ENCODE measurements around the gene CPNE8. TPM values are rescaled to one million over a fixed set of nuclear protein-coding genes. Genes with fewer than 3 reads are reported as not detected.

The CPNE8 gene
- total RNA-seq, 1 experiment from 2014 or later: not detected

DNA sequence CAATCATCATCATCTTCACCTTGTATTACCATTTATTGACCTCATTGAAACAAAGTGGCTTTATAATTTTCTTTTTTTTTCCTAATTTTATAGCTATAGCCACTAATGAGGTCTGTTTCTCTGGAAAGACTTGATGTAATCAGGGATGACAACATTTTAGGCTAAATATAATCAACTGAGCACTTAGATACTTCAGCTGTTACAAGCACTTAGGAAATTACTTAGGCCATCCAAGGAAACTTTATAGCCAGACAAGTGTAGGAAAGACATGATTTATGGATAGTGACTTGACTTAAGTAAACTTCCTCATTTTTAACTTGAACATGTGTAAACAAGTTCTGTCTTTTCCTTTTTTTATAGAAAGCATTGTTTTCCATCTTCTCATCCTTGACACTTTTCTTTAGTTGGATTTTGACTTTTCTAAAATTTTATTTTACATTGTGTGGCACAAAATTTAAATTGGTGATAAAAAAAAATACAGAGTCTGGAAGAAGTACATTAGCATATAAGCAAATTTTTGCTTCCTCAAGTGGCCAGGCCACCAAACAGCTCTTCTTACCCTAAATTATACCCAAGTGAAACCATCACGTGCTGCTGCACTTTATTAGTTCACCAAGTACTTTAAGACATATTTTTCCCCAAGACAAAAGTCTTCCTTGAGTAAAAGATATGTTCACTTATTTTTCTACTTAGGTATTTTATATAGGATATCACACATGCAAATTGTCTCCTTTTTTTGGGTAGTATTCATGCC is 15.1 kb downstream of the CPNE8 start:
- Histone ChIP-seq H4K20me1 (ENCODE audit: insufficient read depth, low read depth, low read length) (no peaks in the 10 kb centered on the region), H3K4me1 (ENCODE audit: low read length) (no peaks in the 10 kb centered on the region), H3K79me2 (ENCODE audit: low read length) (no peaks in the 10 kb centered on the region), H3K4me2 (ENCODE audit: low read depth, low read length, poor library complexity, severe bottlenecking) (no peak overlapping the region), H3K36me3 (ENCODE audit: insufficient read depth, low read length) (no peaks in the 10 kb centered on the region), H3K9me2 (replicated peaks; ENCODE audit: insufficient read depth, low read length) (no peaks in the 10 kb centered on the region; the same call in 1 of the 2 replicates), H3K27me3 (ENCODE audit: low read length) (no peaks in the 10 kb centered on the region), H2AFZ (ENCODE audit: low read length) (no peak overlapping the region), H3K4me3 (ENCODE audit: low read length) (no peak overlapping the region), H3K27ac (ENCODE audit: low read length) (no peak overlapping the region), H3K9me3 (ENCODE audit: low read length) (peaks cover 14% of the 10 kb centered on the region; the same call in 1 of the 2 replicates), H3K9ac (ENCODE audit: low read length) (no peak overlapping the region)
- no peak for DNase-seq

DNA sequence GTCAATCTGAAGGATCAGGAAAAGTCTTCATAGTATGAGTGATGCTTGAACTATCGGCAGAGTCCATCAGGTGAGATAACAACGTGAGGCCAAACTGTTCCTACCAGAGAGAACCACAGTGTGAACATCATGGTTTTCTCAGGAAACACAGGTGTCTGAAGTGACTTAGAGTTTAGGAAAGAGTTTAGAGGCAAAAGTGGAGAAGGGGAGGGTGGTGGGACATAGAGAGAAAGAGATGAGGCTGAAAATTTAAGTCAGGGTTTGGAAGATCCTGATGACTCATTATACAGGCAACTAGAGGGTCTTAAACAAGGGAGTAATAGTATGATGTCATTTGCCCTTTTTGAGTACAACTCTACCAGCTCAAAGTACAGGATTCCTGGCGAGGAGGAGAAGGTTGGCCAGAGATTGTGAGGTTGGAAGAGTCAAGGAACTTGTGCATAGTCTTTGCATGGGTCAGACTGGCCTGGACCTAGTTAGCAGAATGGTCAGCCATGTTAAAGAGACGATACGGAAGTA is 16.0 kb downstream of the CPNE8 start:
- Histone ChIP-seq H3K9me3 (ENCODE audit: low read length) (peaks cover 14% of the 10 kb centered on the region; the same call in 1 of the 2 replicates), H3K9me2 (replicated peaks; ENCODE audit: insufficient read depth, low read length) (no peaks in the 10 kb centered on the region; the same call in 1 of the 2 replicates), H3K9ac (ENCODE audit: low read length) (no peak overlapping the region), H3K79me2 (ENCODE audit: low read length) (no peaks in the 10 kb centered on the region), H2AFZ (ENCODE audit: low read length) (no peak overlapping the region), H4K20me1 (ENCODE audit: insufficient read depth, low read depth, low read length) (no peaks in the 10 kb centered on the region), H3K27ac (ENCODE audit: low read length) (no peak overlapping the region), H3K4me3 (ENCODE audit: low read length) (no peak overlapping the region), H3K27me3 (ENCODE audit: low read length) (no peaks in the 10 kb centered on the region), H3K36me3 (ENCODE audit: insufficient read depth, low read length) (no peaks in the 10 kb centered on the region), H3K4me1 (ENCODE audit: low read length) (no peaks in the 10 kb centered on the region), H3K4me2 (ENCODE audit: low read depth, low read length, poor library complexity, severe bottlenecking) (no peak overlapping the region)
- no peak for DNase-seq

- Histone ChIP-seq H3K27me3 (ENCODE audit: low read length) (no peaks in the 10 kb centered on the region), H3K4me2 (ENCODE audit: low read depth, low read length, poor library complexity, severe bottlenecking) (no peak overlapping the region), H3K9me2 (replicated peaks; ENCODE audit: insufficient read depth, low read length) (no peaks in the 10 kb centered on the region; the same call in 1 of the 2 replicates), H3K27ac (ENCODE audit: low read length) (no peak overlapping the region), H4K20me1 (ENCODE audit: insufficient read depth, low read depth, low read length) (no peaks in the 10 kb centered on the region), H3K36me3 (ENCODE audit: insufficient read depth, low read length) (no peaks in the 10 kb centered on the region), H2AFZ (ENCODE audit: low read length) (no peak overlapping the region), H3K4me3 (ENCODE audit: low read length) (no peak overlapping the region), H3K4me1 (ENCODE audit: low read length) (no peaks in the 10 kb centered on the region), H3K9ac (ENCODE audit: low read length) (no peak overlapping the region), H3K9me3 (ENCODE audit: low read length) (peaks cover 14% of the 10 kb centered on the region; the same call in 1 of the 2 replicates), H3K79me2 (ENCODE audit: low read length) (no peaks in the 10 kb centered on the region)
- DNase-seq: no peak
These were observed 17.6 kb downstream of the CPNE8 start for GRCh38 chr12:38887770-38888169.

DNA sequence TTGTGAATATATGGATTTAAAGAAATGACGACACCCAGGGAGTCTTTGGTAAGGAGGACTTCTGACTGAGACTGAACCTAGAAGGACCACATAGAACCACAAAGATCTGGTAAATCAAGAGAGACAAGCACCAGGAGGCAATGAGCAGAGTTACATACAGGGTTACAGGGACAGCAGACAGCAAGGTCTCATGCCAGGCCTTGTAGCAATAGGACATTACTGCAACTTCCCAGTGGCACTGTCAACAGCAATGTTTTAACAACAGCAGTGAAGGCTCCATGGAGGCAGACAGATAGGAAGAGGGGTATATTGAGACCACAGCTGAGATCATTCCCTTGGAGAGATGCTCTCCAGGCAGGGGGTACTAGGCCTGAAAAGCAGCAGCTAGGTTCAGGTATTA is 18.5 kb downstream of the CPNE8 start:
- H3K79me2 ChIP-seq (ENCODE audit: low read length): no peaks in the 10 kb centered on the region
- no peaks in the 10 kb centered on the region for H3K9me2 ChIP-seq (replicated peaks; ENCODE audit: insufficient read depth, low read length)
- no peak overlapping the region for H2AFZ ChIP-seq (ENCODE audit: low read length)
- no peaks in the 10 kb centered on the region for H3K27me3 ChIP-seq (ENCODE audit: low read length)
- H4K20me1 ChIP-seq (ENCODE audit: insufficient read depth, low read depth, low read length): no peaks in the 10 kb centered on the region
- no peak overlapping the region for H3K4me2 ChIP-seq (ENCODE audit: low read depth, low read length, poor library complexity, severe bottlenecking)
- H3K4me1 ChIP-seq (ENCODE audit: low read length): no peaks in the 10 kb centered on the region
- no peak overlapping the region for H3K27ac ChIP-seq (ENCODE audit: low read length)
- H3K4me3 ChIP-seq (ENCODE audit: low read length): no peak overlapping the region
- H3K36me3 ChIP-seq (ENCODE audit: insufficient read depth, low read length): no peaks in the 10 kb centered on the region
- no peak overlapping the region for H3K9ac ChIP-seq (ENCODE audit: low read length)
- no peak for DNase-seq
- peaks cover 14% of the 10 kb centered on the region; the same call in 1 of the 2 replicates for H3K9me3 ChIP-seq (ENCODE audit: low read length)

DNA sequence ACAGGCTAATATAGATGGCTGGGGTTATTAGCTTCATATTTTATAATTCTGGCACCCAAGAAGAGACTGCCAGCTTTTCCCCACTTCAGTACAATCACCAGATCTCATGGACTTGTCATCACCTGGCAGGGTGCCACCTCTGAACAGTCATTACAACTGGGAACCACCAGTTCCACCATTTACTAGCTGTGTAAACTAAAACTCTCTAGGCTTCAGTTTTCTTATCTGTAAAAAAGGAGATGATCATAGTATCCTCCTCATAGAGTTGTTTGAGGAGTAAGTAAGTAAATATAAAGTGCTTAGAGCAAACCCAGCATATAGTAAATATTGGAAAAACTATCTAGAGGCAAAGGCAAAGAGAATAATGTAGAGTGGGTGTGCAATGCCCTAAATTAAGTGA is 19.3 kb downstream of the CPNE8 start:
- H3K36me3 ChIP-seq (ENCODE audit: insufficient read depth, low read length): no peaks in the 10 kb centered on the region
- no peak overlapping the region for H3K4me3 ChIP-seq (ENCODE audit: low read length)
- no peaks in the 10 kb centered on the region for H4K20me1 ChIP-seq (ENCODE audit: insufficient read depth, low read depth, low read length)
- no peaks in the 10 kb centered on the region for H3K27me3 ChIP-seq (ENCODE audit: low read length)
- H3K27ac ChIP-seq (ENCODE audit: low read length): no peak overlapping the region
- H2AFZ ChIP-seq (ENCODE audit: low read length): no peak overlapping the region
- H3K4me2 ChIP-seq (ENCODE audit: low read depth, low read length, poor library complexity, severe bottlenecking): no peak overlapping the region
- H3K9me3 ChIP-seq (ENCODE audit: low read length): peaks cover 14% of the 10 kb centered on the region; the same call in 1 of the 2 replicates
- no peaks in the 10 kb centered on the region for H3K79me2 ChIP-seq (ENCODE audit: low read length)
- H3K9me2 ChIP-seq (replicated peaks; ENCODE audit: insufficient read depth, low read length): no peaks in the 10 kb centered on the region
- H3K9ac ChIP-seq (ENCODE audit: low read length): no peak overlapping the region
- DNase-seq: no peak
- H3K4me1 ChIP-seq (ENCODE audit: low read length): no peaks in the 10 kb centered on the region

GRCh38 chr12:38884666-38885065 is 20.7 kb downstream of the CPNE8 start:
- Histone ChIP-seq H3K9ac (ENCODE audit: low read length) (no peak overlapping the region), H3K27ac (ENCODE audit: low read length) (no peak overlapping the region), H4K20me1 (ENCODE audit: insufficient read depth, low read depth, low read length) (no peaks in the 10 kb centered on the region), H3K4me2 (ENCODE audit: low read depth, low read length, poor library complexity, severe bottlenecking) (no peak overlapping the region), H3K27me3 (ENCODE audit: low read length) (no peaks in the 10 kb centered on the region), H2AFZ (ENCODE audit: low read length) (no peak overlapping the region), H3K79me2 (ENCODE audit: low read length) (no peaks in the 10 kb centered on the region), H3K9me2 (replicated peaks; ENCODE audit: insufficient read depth, low read length) (no peaks in the 10 kb centered on the region), H3K4me1 (ENCODE audit: low read length) (no peaks in the 10 kb centered on the region), H3K36me3 (ENCODE audit: insufficient read depth, low read length) (no peaks in the 10 kb centered on the region), H3K4me3 (ENCODE audit: low read length) (no peak overlapping the region), H3K9me3 (ENCODE audit: low read length) (peaks cover 9% of the 10 kb centered on the region; the same call in 1 of the 2 replicates)
- no peak for DNase-seq

DNA sequence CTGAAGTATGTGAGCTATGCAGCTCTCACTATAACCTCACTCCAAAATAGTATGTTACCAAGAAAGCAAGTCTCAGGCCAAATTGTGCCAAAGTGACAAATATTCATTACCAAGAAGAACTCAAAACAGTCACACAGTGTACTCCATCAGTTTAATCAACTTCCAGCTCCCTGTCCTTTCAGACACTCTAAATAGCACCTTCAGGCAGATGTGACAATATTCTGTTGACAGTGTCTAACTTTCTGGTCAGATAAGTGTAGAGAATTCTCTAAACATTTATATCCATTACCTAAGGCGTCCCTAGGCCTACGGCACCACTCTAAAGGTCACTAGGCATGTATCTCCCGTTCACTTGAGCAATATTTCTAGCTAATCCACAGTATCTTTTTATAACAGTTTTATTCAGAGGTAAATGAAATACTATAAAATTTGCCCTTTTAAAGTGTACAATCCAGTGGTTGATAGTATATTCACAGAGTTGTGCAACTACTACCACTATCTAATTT is 21.7 kb downstream of the CPNE8 start:
- no peaks in the 10 kb centered on the region for H3K36me3 ChIP-seq (ENCODE audit: insufficient read depth, low read length)
- H3K9me3 ChIP-seq (ENCODE audit: low read length): peaks cover 9% of the 10 kb centered on the region; the same call in 1 of the 2 replicates
- DNase-seq: no peak
- H3K4me1 ChIP-seq (ENCODE audit: low read length): no peaks in the 10 kb centered on the region
- no peaks in the 10 kb centered on the region for H4K20me1 ChIP-seq (ENCODE audit: insufficient read depth, low read depth, low read length)
- no peak overlapping the region for H3K4me2 ChIP-seq (ENCODE audit: low read depth, low read length, poor library complexity, severe bottlenecking)
- H3K27ac ChIP-seq (ENCODE audit: low read length): no peak overlapping the region
- H3K79me2 ChIP-seq (ENCODE audit: low read length): no peaks in the 10 kb centered on the region
- H3K4me3 ChIP-seq (ENCODE audit: low read length): no peak overlapping the region
- no peak overlapping the region for H2AFZ ChIP-seq (ENCODE audit: low read length)
- no peaks in the 10 kb centered on the region for H3K9me2 ChIP-seq (replicated peaks; ENCODE audit: insufficient read depth, low read length)
- no peaks in the 10 kb centered on the region for H3K27me3 ChIP-seq (ENCODE audit: low read length)
- no peak overlapping the region for H3K9ac ChIP-seq (ENCODE audit: low read length)

DNA sequence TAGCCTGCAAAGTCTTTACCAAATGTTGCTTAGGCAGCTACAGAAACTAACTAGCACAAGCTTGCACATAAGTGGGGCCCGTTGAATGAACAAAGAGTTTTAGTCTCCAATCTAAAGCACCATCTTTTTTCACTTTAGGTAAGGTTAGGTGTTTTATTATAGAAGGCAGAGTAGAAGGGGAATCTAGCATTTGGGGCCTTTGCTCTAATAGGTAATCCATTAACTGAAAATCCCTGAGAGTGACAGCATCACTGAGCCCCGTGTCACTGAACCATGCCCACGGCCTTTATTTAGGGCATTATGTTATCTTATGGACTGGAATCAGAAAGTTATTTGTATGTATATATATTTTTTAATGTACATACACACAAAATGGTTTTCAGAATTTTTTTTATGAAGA is 25.1 kb downstream of the CPNE8 start:
- H3K9me2 ChIP-seq (replicated peaks; ENCODE audit: insufficient read depth, low read length): no peaks in the 10 kb centered on the region
- H3K4me1 ChIP-seq (ENCODE audit: low read length): no peaks in the 10 kb centered on the region
- no peak overlapping the region for H3K27ac ChIP-seq (ENCODE audit: low read length)
- no peak overlapping the region for H3K4me3 ChIP-seq (ENCODE audit: low read length)
- DNase-seq: no peak
- H3K36me3 ChIP-seq (ENCODE audit: insufficient read depth, low read length): no peaks in the 10 kb centered on the region
- no peaks in the 10 kb centered on the region for H3K79me2 ChIP-seq (ENCODE audit: low read length)
- H3K9ac ChIP-seq (ENCODE audit: low read length): no peak overlapping the region
- H3K9me3 ChIP-seq (ENCODE audit: low read length): no peaks in the 10 kb centered on the region; the same call in 1 of the 2 replicates
- no peaks in the 10 kb centered on the region for H3K27me3 ChIP-seq (ENCODE audit: low read length)
- H3K4me2 ChIP-seq (ENCODE audit: low read depth, low read length, poor library complexity, severe bottlenecking): no peak overlapping the region
- H4K20me1 ChIP-seq (ENCODE audit: insufficient read depth, low read depth, low read length): no peaks in the 10 kb centered on the region
- no peak overlapping the region for H2AFZ ChIP-seq (ENCODE audit: low read length)
